Caco-2 (cell line): ENCODE data around the gene ADARB2. TPM values are rescaled to one million over a fixed set of nuclear protein-coding genes. Genes with fewer than 3 reads are reported as not detected.

Experiments used
- BruUV-seq: library from RNA; stranded (reverse); fragments of 400-500 nt; replicated peaks from 2 replicates; lab custom pipeline; 2021; lab: Mats Ljungman, UMichigan
- CTCF ChIA-PET: fragments of 300-600 bp; sonication (Branson Sonifier 250); formaldehyde crosslinking; loops from one replicate; lab custom pipeline; 2022; ENCODE audit warnings: antibody characterized with exemption; lab: Charles Lee
- POLR2A ChIA-PET: fragments of 300-600 bp; sonication (Branson Sonifier 250); formaldehyde crosslinking; loops from one replicate; lab custom pipeline; 2022; ENCODE audit warnings: antibody characterized with exemption; lab: Charles Lee
- DNase-seq, 2 experiments: peaks; one replicate each; pipeline versions ENCODE4 v3.0.0 to v3.0.0-alpha.2; 2020 to 2022
- H3K27me3 ChIP-seq: replicated peaks from 2 replicates; pipeline ENCODE4 v1.6.0; 2011; ENCODE audit warnings: low read length; ENCODE audit not compliant: control insufficient read depth, insufficient read depth
- H3K36me3 ChIP-seq: 2 replicates; pipeline ENCODE4 v1.5.1; 2011; ENCODE audit warnings: low read length; ENCODE audit not compliant: control insufficient read depth, insufficient read depth
- H3K4me1 ChIP-seq: fragments of 250-450 bp; sonication (Bioruptor Pico); 2 replicates; pipeline ENCODE4 v1.5.1; 2020; ENCODE audit warnings: mild to moderate bottlenecking
- H3K4me3 ChIP-seq: 2 replicates; pipeline ENCODE4 v1.5.1; 2011; ENCODE audit warnings: low read depth, mild to moderate bottlenecking, control low read depth, low read length
- H3K9me3 ChIP-seq: fragments of 250-450 bp; sonication (Bioruptor Pico); 2 replicates; pipeline ENCODE4 v1.5.1; 2020; ENCODE audit warnings: mild to moderate bottlenecking, moderate library complexity
- H3K27ac Mint-ChIP-seq: one replicate; pipeline ENCODE4 v1.8.0; 2022; ENCODE audit warnings: mixed read lengths; ENCODE audit not compliant: unreplicated experiment
- H3K27me3 Mint-ChIP-seq: one replicate; pipeline ENCODE4 v1.8.0; 2022; ENCODE audit warnings: mixed read lengths; ENCODE audit not compliant: insufficient read depth, unreplicated experiment
- H3K36me3 Mint-ChIP-seq: one replicate; pipeline ENCODE4 v1.8.0; 2022; ENCODE audit warnings: mild to moderate bottlenecking, mixed read lengths; ENCODE audit not compliant: insufficient read depth, unreplicated experiment
- H3K4me1 Mint-ChIP-seq: one replicate; pipeline ENCODE4 v1.8.0; 2022; ENCODE audit warnings: low read depth, mixed read lengths; ENCODE audit not compliant: unreplicated experiment
- H3K4me3 Mint-ChIP-seq: one replicate; pipeline ENCODE4 v1.8.0; 2022; ENCODE audit warnings: mild to moderate bottlenecking, moderate library complexity, mixed read lengths; ENCODE audit not compliant: unreplicated experiment
- H3K9me3 Mint-ChIP-seq: one replicate; pipeline ENCODE4 v1.8.0; 2022; ENCODE audit warnings: mixed read lengths; ENCODE audit not compliant: unreplicated experiment
- CTCF ChIP-seq, 2 experiments: fragments of 200-600 bp in 1 of 2; IDR thresholded peaks; 1 replicate in 1 of 2; 2 replicates in 1 of 2; pipeline versions ENCODE4 v1.5.1 to v1.8.0; 2011 to 2022; ENCODE audit warnings: antibody characterized with exemption in 1 of 2, control low read depth in 1 of 2, inconsistent platforms in 1 of 2, low read depth in 1 of 2, low read length in 1 of 2, mild to moderate bottlenecking in 1 of 2, moderate library complexity in 1 of 2; ENCODE audit not compliant: insufficient read depth in 1 of 2, severe bottlenecking in 1 of 2, unreplicated experiment in 1 of 2
- intact Hi-C: fragments of 100-400 bp; cut with micrococcal nuclease; formaldehyde crosslinking; loops from one replicate; pipeline ENCODE4 v1.10.0; 2022; ENCODE audit not compliant: unreplicated experiment
- total RNA-seq: library from RNA; stranded (reverse); gene quantifications from 2 replicates; pipeline ENCODE4 v1.2.3, GENCODE V29; 2022

Gene ADARB2
- total RNA-seq, 1 experiment from 2014 or later, result 0.27 TPM

- H3K27ac Mint-ChIP-seq, result no peak overlapping the region
- CTCF ChIA-PET, result no interaction called here
Observed at GRCh38 chr10:1779796-1780195, 42.5 kb upstream of the ADARB2 start.

GRCh38 chr10:1778375-1778969, 41.1 kb upstream of the ADARB2 start:
- Histone ChIP-seq H3K27me3 (no peaks in the 10 kb centered on the region), H3K4me3 (no peak overlapping the region), H3K4me1 (no peaks in the 10 kb centered on the region), H3K9me3 (no peaks in the 10 kb centered on the region), H3K36me3 (no peaks in the 10 kb centered on the region)
- ChIA-PET POLR2A (no interaction called here), CTCF (no interaction called here)
- intact Hi-C loops, result no loop called here
- H3K27me3 Mint-ChIP-seq, result no peaks in the 10 kb centered on the region
- H3K9me3 Mint-ChIP-seq, result peaks cover 7% of the 10 kb centered on the region
- no peaks in the 10 kb centered on the region for H3K4me1 Mint-ChIP-seq
- TF ChIP-seq CTCF (IDR thresholded peaks at IDR 0.05; ENCODE audit: insufficient read depth in 1 of 2, low read depth in 1 of 2, low read length in 1 of 2, severe bottlenecking in 1 of 2, unreplicated experiment in 1 of 2), result no peak
- H3K27ac Mint-ChIP-seq, result no peak overlapping the region
- H3K4me3 Mint-ChIP-seq, result no peak overlapping the region
- no TSS peak for BruUV-seq
- no peak for DNase-seq
- H3K36me3 Mint-ChIP-seq, result no peaks in the 10 kb centered on the region

More at GRCh38 chr10:1779796-1780195, 42.5 kb upstream of the ADARB2 start:
- H3K27me3 ChIP-seq, result no peaks in the 10 kb centered on the region
- no peak for TF ChIP-seq CTCF (IDR thresholded peaks at IDR 0.05; ENCODE audit: insufficient read depth in 1 of 2, low read depth in 1 of 2, low read length in 1 of 2, severe bottlenecking in 1 of 2, unreplicated experiment in 1 of 2)
- H3K36me3 ChIP-seq, result no peaks in the 10 kb centered on the region
- DNase-seq, result no peak
- no peaks in the 10 kb centered on the region for H3K36me3 Mint-ChIP-seq
- H3K9me3 ChIP-seq, result no peaks in the 10 kb centered on the region
- intact Hi-C loops, result no loop called here
- H3K9me3 Mint-ChIP-seq, result no peaks in the 10 kb centered on the region
- POLR2A ChIA-PET, result no interaction called here
- H3K27me3 Mint-ChIP-seq, result no peaks in the 10 kb centered on the region
- no peaks in the 10 kb centered on the region for H3K4me1 Mint-ChIP-seq
- H3K4me3 Mint-ChIP-seq, result no peak overlapping the region
- no TSS peak for BruUV-seq
- H3K4me3 ChIP-seq, result no peak overlapping the region
- no peaks in the 10 kb centered on the region for H3K4me1 ChIP-seq

- TF ChIP-seq CTCF (IDR thresholded peaks at IDR 0.05; ENCODE audit: insufficient read depth in 1 of 2, low read depth in 1 of 2, low read length in 1 of 2, severe bottlenecking in 1 of 2, unreplicated experiment in 1 of 2), result no peak
- POLR2A ChIA-PET, result no interaction called here
- no peaks in the 10 kb centered on the region for H3K36me3 Mint-ChIP-seq
- H3K27me3 Mint-ChIP-seq, result no peaks in the 10 kb centered on the region
- no peak overlapping the region for H3K4me3 Mint-ChIP-seq
- CTCF ChIA-PET, result no interaction called here
- Histone ChIP-seq H3K27me3 (no peaks in the 10 kb centered on the region), H3K36me3 (no peaks in the 10 kb centered on the region), H3K4me1 (no peaks in the 10 kb centered on the region), H3K4me3 (no peak overlapping the region), H3K9me3 (no peaks in the 10 kb centered on the region)
- no peaks in the 10 kb centered on the region for H3K4me1 Mint-ChIP-seq
- DNase-seq, result no peak
- H3K9me3 Mint-ChIP-seq, result peaks cover 17% of the 10 kb centered on the region
- H3K27ac Mint-ChIP-seq, result no peak overlapping the region
- intact Hi-C loops, result no loop called here
- no TSS peak for BruUV-seq
Observed at GRCh38 chr10:1776127-1776662, 38.9 kb upstream of the ADARB2 start.
